NOMO-1 (cell line): ENCODE measurements around the gene RASSF3.
"Not testable (repeated sequence)": the region's sequence is repeated elsewhere in the genome, so short reads cannot be mapped to it uniquely, and the experiment has no call there.

Source experiments
- DNase-seq, 2 experiments: peaks; one replicate each; lab custom pipeline; 2025; ENCODE audit not compliant: unreplicated experiment in 2 of 2; lab: John Stamatoyannopoulos, UW

The RASSF3 gene

DNA sequence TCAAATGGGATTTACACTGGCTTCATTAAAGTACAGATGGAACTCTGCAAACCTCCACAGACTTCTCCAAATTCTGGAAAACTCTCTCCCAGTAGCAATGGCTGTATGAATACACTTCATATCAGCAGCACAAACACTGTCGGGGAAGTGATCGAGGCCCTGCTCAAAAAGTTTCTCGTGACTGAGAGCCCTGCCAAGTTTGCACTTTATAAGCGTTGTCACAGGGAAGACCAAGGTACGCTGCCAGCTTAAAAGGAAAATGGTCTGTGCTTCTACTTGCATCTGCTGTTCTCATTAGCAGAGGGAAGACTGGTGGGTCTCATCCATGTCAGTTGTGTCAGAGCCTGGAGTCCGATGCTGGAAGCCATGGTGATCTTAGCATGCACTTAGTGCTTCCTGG, 77.9 kb downstream of the RASSF3 start:
- no peak for DNase-seq

DNA sequence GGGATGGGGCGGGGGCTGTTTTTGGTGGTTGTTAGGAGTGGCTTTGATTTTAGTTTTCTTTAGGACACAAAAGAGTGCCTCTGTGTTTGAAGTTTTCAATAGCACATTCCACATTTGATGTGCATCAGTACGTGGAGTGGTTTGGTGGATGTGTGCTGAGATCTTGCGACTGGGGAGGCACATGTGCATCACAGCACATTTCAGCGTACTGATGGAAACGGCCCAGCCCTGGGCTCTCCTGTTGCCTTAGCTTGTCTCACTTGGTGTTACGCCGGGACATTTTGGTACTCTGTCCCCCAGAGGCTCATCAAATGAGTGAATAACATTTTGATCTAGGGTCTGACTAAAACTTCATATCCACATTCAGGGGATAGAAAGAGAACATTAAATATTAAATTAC, 78.4 kb downstream of the RASSF3 start:
- no peak for DNase-seq

DNA sequence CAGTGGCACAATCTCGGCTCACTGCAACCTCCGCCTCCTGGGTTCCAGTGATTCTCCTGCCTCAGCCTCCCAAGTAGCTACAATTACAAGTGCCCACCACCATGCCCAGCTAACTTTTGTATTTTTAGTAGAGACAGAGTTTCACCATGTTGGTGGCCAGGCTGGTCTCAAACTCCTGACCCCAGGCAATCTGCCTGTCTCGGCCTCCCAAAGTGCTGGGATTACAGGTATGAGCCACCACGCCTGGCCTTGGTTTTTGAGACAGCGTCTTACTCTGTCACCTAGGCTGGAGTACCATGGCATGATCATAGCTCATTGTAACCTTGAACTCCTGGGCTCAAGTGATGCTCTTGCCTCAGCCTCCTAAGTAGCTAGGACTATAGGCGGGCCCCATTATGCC, 79.9 kb downstream of the RASSF3 start:
- not testable (repeated sequence) for DNase-seq

DNA sequence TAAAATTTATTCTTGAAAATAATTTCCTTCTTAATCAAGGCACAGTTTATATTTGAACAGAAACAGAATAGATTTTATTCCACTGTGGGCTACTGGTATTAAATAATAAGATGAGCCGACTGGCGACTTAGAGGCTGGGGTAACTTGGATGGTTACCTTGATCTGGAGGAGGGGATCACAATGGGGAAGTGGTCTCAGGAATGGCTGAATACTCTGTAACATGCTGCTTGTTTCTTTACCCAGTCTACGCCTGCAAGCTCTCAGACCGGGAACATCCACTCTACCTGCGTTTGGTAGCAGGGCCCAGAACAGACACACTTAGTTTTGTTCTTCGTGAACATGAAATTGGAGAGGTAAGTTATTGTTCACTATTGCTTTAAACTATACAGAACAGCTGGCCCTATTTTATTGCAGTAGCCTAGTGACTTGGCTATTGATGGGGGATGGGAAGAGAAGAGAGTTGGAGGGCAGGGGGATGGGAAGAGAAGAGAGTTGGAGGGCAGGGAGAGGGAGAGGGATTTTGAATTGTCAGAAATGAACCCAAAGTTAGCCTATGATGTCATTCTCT, 81.0 kb downstream of the RASSF3 start:
- no peak for DNase-seq

DNA sequence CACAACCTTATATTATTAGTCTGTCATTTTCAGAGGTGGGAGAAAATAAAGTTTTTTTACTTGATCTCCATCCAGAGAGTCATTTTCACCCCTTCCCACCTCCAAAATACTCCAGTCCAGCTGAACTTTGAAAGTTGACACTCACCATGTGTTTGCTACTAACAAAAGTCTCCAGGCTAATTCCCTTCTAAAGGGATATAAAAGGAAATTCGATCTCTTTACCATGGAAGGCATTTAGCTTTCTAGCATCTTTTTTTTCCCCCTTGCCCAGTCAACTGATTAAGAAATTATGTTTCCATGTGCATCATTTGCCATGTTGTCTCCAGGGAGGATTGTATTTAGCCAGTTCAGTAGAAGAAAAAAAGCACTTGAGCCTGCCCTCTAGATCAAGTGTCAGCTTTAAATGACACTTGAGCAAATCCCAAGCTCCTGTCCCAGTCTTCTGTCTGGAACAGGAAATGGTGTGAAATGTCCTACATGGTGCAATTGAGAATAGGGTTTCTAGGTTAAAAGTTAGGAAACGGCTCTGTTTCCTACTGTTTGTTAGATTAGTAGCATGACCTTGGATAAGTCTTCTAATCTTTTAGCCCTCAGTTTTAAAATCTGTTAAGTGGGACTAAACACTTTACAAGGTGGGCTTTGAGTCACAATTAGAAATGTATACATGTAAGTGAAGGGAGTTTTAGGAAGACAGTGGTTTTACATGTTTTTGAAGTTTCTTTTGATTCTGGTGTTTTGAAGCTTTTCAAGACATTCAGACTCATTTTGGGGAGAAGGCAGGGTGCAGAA, 81.7 kb downstream of the RASSF3 start:
- DNase-seq = no peak

DNA sequence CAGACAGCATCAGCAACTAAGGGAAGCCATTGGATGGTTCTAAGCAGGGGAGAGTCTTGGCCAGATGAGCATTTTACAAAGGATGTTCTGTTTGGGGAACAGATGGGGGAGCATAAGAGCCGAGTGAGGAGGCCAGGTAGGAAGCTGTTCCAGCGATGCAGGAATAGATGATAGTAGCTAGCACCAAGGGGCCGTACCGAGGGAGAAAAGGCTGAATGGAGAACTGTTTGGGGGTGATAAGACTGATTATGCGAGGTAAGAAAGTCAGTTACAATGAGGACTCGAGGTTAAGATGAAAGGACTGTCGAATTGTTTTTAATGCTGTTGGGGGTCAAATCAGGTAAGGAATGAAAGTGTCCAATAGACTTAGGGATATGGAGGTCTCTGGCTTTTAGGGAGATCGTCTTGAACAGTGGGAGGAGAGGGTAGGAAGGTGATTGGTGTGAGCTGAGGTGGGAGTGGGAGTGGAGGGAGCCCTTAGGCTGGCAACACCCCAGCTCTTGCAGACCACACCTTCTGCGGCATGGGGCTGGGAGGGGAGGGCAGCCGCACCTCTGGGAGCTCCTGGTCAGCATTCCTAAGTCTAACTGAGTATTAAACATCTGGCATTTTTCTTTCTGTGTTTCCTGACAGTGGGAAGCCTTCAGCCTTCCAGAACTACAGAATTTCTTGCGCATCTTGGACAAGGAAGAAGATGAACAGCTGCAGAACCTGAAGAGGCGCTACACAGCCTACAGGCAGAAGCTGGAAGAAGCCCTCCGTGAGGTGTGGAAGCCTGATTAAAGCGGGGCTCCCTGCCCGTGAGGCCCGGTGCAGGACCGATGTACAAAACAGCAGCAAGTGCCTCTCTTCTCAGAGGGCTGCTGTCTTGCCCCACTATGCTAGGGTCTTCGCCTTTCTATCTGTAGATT, 84.1 kb downstream of the RASSF3 start:
- DNase-seq = no peak

DNA sequence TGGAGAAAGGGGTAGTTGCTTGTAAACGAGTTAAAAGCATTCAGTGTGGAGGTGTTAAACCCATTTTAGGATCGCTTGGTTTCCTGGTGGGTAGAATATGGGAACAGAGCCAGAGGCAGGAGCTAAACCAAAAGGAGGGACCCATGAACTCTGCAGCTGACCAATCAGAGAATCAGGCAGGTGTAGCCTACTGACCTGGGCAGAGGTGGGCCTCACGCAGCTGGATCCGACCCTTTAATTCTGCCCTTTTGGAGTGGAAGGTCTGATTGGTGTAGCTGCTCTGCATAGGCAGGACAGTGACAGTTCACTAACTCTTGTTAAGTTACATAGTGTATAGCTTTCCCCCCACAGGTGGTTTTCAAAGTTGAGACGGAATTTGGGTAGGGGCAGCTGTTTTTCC, 85.3 kb downstream of the RASSF3 start:
- no peak for DNase-seq

DNA sequence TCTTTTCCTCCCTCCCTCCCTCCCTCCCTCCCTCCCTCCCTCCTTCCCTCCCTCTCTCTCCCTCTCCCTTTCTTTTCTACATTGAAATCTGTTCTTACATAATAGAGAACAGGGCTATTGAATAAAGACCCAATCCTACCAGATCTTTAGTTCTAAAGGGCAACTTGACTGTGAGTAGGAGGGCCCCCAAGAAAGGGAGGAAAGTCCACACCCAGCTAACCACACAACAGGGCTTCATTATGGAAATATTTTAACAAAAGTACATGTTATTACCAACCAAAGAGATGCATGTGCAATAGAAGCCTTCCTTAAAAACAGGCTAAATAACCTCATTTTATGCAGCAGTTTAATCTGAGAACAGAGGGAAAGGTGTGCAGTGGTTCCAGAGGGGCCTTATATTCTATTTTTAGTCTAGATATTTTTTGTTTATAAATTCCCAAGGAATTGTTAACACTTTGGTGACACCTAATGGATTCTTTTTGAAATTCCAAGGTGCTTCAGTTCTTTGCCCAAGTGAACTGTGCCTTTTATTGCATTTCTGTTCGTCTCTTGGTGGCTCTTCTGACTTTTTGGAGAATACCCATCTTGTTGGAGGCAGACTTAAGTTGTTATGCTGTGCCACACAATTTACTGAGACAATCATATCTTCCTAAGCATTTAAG, 85.9 kb downstream of the RASSF3 start:
- no peak for DNase-seq

DNA sequence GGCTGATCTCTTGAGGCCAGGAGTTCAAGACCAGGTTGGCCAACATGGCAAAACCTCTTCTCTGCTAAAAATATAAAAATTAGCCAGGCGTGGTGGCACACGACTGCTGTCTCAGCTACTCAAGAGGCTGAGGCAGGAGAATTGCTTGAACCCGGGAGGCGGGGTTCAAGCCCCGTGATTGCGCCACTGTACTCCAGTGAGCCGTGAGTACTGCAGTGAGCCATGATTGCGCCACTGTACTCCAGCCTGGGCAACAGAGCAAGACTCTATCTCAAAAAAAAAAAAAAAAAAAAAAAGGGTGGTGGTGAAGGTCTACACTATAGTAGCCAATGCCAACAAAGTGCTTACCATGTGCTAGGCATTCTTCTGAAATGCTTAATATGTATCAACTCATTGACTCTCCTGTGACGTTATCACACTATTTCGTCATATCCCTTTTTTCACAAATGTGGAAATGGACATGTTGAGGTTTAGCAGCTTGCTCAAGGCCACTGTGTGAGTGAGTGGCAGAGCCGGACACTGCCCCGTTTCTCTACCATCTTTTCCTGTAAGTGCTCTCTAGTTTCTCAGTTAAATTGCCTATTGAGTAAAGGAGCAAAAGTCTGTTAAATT, 89.3 kb downstream of the RASSF3 start:
- DNase-seq = peak; percentile 27 to 59

DNA sequence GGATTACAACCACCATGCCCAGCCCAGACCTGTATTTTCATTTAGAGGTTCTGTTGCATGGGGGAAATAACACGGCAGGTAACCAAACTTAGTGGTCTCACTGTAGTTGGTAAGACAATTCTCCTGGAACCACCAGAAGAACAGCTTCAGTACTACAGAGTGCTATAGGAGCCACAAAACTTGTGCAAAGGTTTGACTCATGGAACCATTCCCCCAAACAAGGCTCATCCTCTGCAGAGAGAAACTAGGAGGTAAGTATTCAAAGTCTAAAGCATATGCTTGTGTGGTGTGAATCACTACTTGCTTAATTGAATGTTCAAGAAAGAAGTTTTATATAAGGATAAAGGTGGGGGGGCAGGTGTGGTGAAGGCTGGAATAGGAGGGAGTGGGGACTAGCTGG, 90.2 kb downstream of the RASSF3 start:
- no peak for DNase-seq

DNA sequence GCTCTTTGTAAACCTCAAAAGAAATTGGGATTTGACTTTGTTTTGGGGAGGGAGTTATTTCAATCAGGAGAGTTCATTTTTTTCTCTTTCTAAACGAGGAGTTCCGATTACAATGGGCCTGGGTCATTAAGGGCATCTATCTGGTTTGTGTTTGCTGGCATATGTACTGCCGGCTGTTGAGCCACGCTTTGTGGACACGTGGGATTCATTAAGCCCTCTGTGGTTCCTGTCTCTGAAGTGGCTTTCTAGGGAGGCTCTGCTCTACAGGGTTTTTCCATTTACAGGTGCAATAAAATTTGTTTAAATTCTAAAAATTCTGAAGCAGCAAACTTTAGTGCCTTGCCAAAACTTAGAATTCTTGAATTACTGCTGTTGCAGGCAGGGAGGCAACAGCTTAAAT, 91.0 kb downstream of the RASSF3 start:
- DNase-seq = no peak

DNA sequence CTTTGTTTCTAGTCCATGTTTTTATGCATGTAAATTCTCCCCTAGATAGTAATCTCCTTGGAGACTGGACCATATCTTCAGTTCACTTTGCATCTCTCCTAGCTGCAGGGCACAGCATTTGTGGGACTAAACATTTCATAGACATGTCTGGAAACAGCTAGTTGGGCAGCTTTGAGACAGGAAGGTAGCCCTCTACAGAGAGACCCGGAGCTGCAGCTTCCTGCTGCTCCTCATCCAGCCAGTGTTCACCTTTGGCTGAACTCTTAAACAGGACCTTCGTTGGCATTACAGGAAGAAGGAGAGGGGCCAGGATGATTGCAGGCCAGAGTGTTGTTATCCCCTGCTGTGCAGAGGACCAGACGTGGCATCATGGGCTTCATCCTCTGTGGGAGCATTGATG, 96.0 kb downstream of the RASSF3 start:
- no peak for DNase-seq

DNA sequence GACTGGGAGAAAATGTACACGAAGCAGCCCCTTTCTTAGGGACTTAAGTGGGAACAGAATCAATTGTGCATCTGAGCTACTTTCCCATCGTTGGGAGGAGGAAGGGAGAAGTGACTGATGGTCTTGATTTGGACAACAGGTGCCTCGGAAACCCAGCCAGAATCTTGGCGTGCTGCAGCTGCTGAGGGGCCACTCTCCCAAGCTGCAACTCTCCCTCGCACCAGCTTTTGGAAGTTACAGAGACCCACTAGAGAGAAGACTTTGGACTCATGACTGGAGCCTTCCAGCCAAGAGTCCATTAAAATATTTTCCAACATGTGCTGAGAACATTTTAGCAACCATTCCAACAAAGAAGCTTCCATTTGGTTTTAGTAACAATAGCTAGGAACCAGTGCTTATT, 96.6 kb downstream of the RASSF3 start:
- DNase-seq = no peak

DNA sequence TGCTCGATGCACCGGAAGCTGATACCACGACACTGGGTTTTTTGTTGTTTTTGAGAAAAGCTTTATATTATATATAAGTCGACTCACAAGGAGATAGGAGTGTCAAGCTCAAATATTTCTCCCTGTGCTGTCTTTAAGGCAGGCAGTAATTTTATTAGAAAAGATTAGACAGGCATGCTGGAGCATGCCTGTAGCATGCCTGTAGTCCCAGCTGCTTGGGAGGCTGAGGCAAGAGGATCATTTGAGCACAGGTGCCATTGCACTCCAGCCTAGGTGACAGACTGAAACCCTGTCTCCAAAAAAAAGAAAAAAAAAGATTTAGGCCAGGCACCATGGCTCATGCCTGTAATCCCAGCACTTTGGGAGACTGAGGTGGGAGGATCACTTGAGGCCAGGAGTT, 97.1 kb downstream of the RASSF3 start:
- DNase-seq = no peak

DNA sequence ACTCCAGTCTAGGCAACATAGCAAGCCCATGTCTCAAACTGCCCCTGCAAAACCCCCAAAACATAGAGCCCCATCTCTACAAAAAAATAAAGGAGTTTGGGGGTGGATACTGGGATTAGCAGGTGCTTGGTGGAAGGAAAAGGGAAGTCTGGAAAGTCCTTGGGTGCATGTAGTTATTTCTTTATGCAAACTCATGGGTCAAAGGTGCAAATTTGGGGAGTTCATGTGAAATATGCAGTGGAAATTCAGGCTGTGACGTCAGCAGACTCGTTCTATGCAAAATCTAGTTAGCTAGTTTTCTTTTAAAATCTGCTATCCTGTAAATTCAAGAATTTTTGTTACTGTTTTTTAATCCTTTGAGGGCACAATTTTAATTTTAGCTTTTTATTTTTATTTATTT, 97.6 kb downstream of the RASSF3 start:
- DNase-seq = no peak

DNA sequence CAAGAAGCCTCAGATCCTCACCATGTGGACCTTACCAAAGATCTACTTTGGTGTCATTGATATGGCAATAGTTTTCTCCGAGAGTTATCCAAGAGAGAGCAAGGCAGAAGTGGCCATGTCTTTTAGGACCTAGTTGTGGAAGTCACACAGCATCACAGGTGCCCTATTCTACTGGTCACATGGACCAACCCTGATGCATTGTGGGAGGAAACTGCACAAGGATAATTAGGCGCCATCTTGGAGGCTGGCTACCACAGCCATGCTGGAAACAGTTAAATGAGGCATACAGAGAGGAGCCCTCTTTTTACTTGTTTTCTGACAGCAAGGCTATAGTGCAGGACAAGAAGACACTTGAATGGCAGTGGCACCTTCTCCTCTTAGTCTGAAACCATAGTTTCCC, 99.1 kb downstream of the RASSF3 start:
- no peak for DNase-seq

DNA sequence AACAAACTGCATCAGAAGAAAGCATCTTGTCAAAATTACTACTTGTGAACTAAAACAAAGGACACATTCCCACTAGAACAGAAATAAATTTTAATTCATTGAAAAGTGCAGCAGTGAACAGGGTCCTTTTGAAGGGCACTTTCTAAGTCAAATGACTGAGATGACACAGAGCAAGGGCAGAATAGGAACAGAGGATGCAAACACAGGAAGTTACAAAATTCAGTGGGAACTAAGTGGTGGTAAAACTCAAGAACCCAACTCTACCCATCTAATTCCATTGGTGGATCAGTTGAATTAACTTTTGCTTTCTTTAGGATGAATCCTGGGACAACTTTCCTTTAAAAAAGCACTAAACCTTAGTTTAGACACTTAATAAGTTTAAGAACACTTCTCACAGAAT, 103.1 kb downstream of the RASSF3 start:
- peak; percentile 10 to 35 for DNase-seq

DNA sequence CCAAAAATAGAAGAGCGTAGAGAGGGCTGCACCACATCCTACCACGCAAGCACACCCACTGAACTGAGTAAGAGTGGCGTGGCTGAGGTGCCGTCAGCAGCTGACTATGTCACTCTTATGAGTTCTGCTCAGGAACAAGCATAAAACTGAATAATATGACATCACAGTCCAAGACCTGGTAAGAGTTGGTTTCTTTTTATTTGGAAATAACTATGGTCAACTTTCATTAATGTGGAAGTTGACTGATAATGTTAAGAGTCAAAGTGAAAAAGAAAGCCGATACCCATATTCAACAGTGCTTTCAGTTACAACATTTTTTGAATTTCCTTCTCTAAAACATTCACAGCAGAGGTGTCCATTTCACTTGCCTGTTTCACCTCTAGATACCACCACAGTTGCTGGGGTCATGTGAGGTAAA, 104.3 kb downstream of the RASSF3 start:
- peak in 1 of 2 experiments; percentile 15 for DNase-seq

DNA sequence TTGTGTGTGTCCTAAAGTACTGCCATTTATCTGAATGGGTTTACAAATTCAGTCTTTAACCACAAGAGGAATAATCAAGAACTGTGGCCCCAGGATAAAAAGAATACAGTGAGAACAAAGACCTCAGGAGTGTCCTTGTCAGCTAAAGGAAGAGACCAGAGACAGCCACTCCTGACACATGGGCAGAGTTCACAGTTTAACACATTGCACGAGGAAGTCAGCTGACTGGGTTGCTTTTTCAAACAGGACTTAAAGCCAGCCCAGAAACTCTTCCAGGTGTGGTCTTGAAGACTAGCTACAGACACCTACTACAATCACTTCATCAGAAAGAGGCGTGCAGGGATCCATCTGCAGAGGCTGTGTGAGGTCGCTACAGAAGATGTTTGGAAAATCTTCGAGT, 106.1 kb downstream of the RASSF3 start:
- no peak for DNase-seq

DNA sequence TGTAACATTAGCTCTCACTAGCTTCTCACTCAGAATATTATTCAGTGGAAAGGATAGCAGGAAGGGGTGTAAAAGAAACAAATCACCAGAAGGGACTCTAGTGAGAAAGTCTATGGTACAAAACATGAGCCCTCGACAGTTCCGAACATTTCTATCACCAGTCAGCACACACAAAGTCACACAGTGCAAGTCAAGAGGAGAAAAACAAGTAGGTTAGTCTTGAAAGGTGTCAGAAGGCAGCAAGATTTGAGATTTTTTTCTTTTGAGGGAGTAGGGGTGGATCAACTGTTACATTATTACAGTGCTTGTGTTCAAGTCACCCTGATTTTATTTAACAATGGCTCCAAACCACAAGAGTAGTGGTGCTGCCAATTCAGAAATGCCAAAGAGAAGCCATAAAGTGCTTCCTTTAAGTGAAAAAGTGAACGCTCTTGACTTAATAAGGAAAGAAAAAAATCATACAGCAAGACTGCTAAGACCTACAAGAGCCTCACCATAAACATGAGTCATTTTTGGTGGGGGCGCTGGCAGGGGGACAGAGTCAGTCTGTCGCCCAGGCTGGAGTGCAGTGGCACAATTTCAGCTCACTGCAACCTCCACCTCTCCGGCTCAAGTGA, 106.7 kb downstream of the RASSF3 start:
- DNase-seq = no peak
